HepG2 (cell line): ENCODE measurements around the gene MCM3. TPM values are rescaled to one million over a fixed set of nuclear protein-coding genes. Genes with fewer than 3 reads are reported as not detected.
A peak's percentile ranks its signal among the peaks of the same experiment; 100 is the strongest.

Experiments used
- ATAC-seq: fragments of 200-7000 bp; cut with Tn5 transposase; 3 replicates; pipeline ENCODE4 v1.9.1; 2020; ENCODE audit warnings: mild to moderate bottlenecking, moderate library complexity
- BruUV-seq: library from RNA; stranded (reverse); fragments of 400-500 nt; replicated peaks from 2 replicates; lab custom pipeline; 2021; lab: Mats Ljungman, UMichigan
- CTCF ChIA-PET: fragments of 300-600 bp; formaldehyde crosslinking; extraction: SDS; loops from one replicate; lab custom pipeline; 2021; ENCODE audit warnings: low total read pairs, inconsistent platforms, low intra/inter-chr PET ratio; lab: Yijun Ruan, JAX
- POLR2A ChIA-PET: fragments of 350-600 bp; sonication (Branson Sonifier 250); formaldehyde crosslinking; loops from one replicate; lab custom pipeline; 2020; ENCODE audit warnings: antibody characterized with exemption, inconsistent platforms; lab: Yijun Ruan, JAX
- DNase-seq: peaks from one replicate; pipeline ENCODE4 v3.0.0-alpha.2; 2015; ENCODE audit warnings: low spot score
- FAIRE-seq: peaks from 3 replicates; lab custom pipeline; 2011; peaks lifted over from hg19 to GRCh38; lab: Jason Lieb, UNC
- H2AFZ ChIP-seq: one replicate; pipeline ENCODE4 v1.6.1; 2011; ENCODE audit warnings: low read length, inconsistent platforms
- H3K27ac ChIP-seq: fragments of 300-600 bp; 3 replicates; pipeline ENCODE4 v1.8.0; 2011; ENCODE audit warnings: mixed run types, mild to moderate bottlenecking, mixed read lengths, low read length, inconsistent platforms; ENCODE audit not compliant: insufficient read depth; ENCODE audit errors: extremely low read length
- H3K27me3 ChIP-seq, 2 experiments: fragments of 200-600 bp in 1 of 2; 2 replicates in 1 of 2; 3 replicates in 1 of 2; pipeline versions ENCODE4 v1.6.0 to v1.8.0; 2011; ENCODE audit warnings: low read length in 2 of 2, mild to moderate bottlenecking in 2 of 2, moderate library complexity in 2 of 2, inconsistent platforms in 1 of 2; ENCODE audit not compliant: insufficient read depth in 2 of 2, control insufficient read depth in 1 of 2
- H3K36me3 ChIP-seq, 2 experiments: fragments of 200-600 bp in 1 of 2; replicated peaks in 1 of 2; 2 replicates in 1 of 2; 3 replicates in 1 of 2; pipeline versions ENCODE4 v1.5.1 to v1.8.0; 2011; ENCODE audit warnings: low read length in 2 of 2, inconsistent platforms in 1 of 2; ENCODE audit not compliant: insufficient read depth in 2 of 2, control insufficient read depth in 1 of 2
- H3K4me1 ChIP-seq: 2 replicates; pipeline ENCODE4 v1.5.1; 2012; ENCODE audit warnings: low read length, inconsistent platforms; ENCODE audit not compliant: insufficient read depth
- H3K4me2 ChIP-seq: 2 replicates; pipeline ENCODE4 v1.6.0; 2011; ENCODE audit warnings: low read depth, low read length, inconsistent platforms
- H3K4me3 ChIP-seq, 3 experiments: fragments of 200-600 bp in 1 of 3; sonication (generic), shearing (Covaris generic) in 1 of 3; replicated peaks in 1 of 3; 2 replicates each; pipeline ENCODE4 v1.5.1; 2011 to 2016; ENCODE audit warnings: low read length in 3 of 3, inconsistent platforms in 2 of 3, low read depth in 2 of 3, mild to moderate bottlenecking in 2 of 3, control low read depth in 1 of 3, mixed read lengths in 1 of 3; ENCODE audit not compliant: insufficient read depth in 1 of 3
- H3K79me2 ChIP-seq: one replicate; pipeline ENCODE4 v1.6.1; 2011; ENCODE audit warnings: low read length, inconsistent platforms; ENCODE audit not compliant: insufficient read depth
- H3K9ac ChIP-seq: 2 replicates; pipeline ENCODE4 v1.6.0; 2011; ENCODE audit warnings: mild to moderate bottlenecking, low read depth, low read length, inconsistent platforms; ENCODE audit not compliant: insufficient read depth
- H3K9me3 ChIP-seq: 2 replicates; pipeline ENCODE4 v1.5.1; 2012; ENCODE audit warnings: mild to moderate bottlenecking, low read length
- H4K20me1 ChIP-seq: 2 replicates; pipeline ENCODE4 v1.6.0; 2011; ENCODE audit warnings: inconsistent platforms, mild to moderate bottlenecking, low read length, moderate library complexity; ENCODE audit not compliant: insufficient read depth
- ASH2L ChIP-seq: fragments of 300-600, 200-600 bp; sonication (generic); IDR thresholded peaks from 2 replicates; pipeline ENCODE4 v1.7.0; 2017; ENCODE audit warnings: low read depth, mild to moderate bottlenecking, moderate library complexity, mixed read lengths, low read length; ENCODE audit not compliant: insufficient read length
- CENPX ChIP-seq: sonication (generic); formaldehyde crosslinking; IDR thresholded peaks from 2 replicates; pipeline ENCODE4 v1.9.0; 2021; ENCODE audit warnings: mild to moderate bottlenecking, missing genetic modification reagents, moderate library complexity
- EHMT2 ChIP-seq: fragments of 200-600 bp; sonication (generic); IDR thresholded peaks from 2 replicates; pipeline ENCODE4 v1.7.0; 2017; ENCODE audit warnings: antibody characterized with exemption, low read depth, low read length, borderline replicate concordance
- ISL2 ChIP-seq: sonication (generic); formaldehyde crosslinking; IDR thresholded peaks from 2 replicates; pipeline ENCODE4 v1.5.0; 2020; ENCODE audit warnings: missing genetic modification reagents
- KDM4B ChIP-seq: sonication (generic); formaldehyde crosslinking; IDR thresholded peaks from 2 replicates; pipeline ENCODE4 v1.4.0; 2020; ENCODE audit warnings: missing genetic modification reagents
- KLF11 ChIP-seq: IDR thresholded peaks from 2 replicates; pipeline ENCODE4 v1.6.1; 2016; ENCODE audit warnings: missing compliant biosample characterization
- MBNL3 ChIP-seq: fragments of 250-450 bp; sonication (Bioruptor Pico); conservative IDR thresholded peaks from 2 replicates; pipeline ENCODE4 v1.8.0; 2022; ENCODE audit warnings: mild to moderate bottlenecking, inconsistent platforms
- NFE2L1 ChIP-seq: sonication (generic); formaldehyde crosslinking; IDR thresholded peaks from 2 replicates; pipeline ENCODE4 v1.4.0; 2020; ENCODE audit warnings: missing genetic modification reagents, mild to moderate bottlenecking, borderline replicate concordance
- NR2F6 ChIP-seq, 2 experiments: IDR thresholded peaks; 2 replicates each; pipeline ENCODE4 v1.6.1; 2016; ENCODE audit warnings: antibody characterized with exemption in 1 of 2, mild to moderate bottlenecking in 1 of 2
- RBAK ChIP-seq: sonication (generic); formaldehyde crosslinking; IDR thresholded peaks from 2 replicates; pipeline ENCODE4 v1.5.1; 2020; ENCODE audit warnings: mild to moderate bottlenecking, missing genetic modification reagents
- SMYD3 ChIP-seq: sonication (generic); formaldehyde crosslinking; IDR thresholded peaks from 2 replicates; pipeline ENCODE4 v1.8.1; 2023; ENCODE audit warnings: mild to moderate bottlenecking, missing genetic modification reagents
- SP140L ChIP-seq: sonication (generic); formaldehyde crosslinking; IDR thresholded peaks from 2 replicates; pipeline ENCODE4 v1.4.0; 2020; ENCODE audit warnings: missing genetic modification reagents, borderline replicate concordance
- TARDBP ChIP-seq: sonication (generic); formaldehyde crosslinking; IDR thresholded peaks from 2 replicates; pipeline ENCODE4 v1.8.0; 2022; ENCODE audit warnings: mild to moderate bottlenecking, missing genetic modification reagents
- ZNF367 ChIP-seq: sonication (generic); formaldehyde crosslinking; IDR thresholded peaks from 2 replicates; pipeline ENCODE4 v1.4.0; 2020; ENCODE audit warnings: missing genetic modification reagents, borderline replicate concordance
- ZNF552 ChIP-seq: sonication (generic); formaldehyde crosslinking; IDR thresholded peaks from 2 replicates; pipeline ENCODE4 v1.9.0; 2022; ENCODE audit warnings: missing genetic modification reagents, mild to moderate bottlenecking, borderline replicate concordance
- ZNF747 ChIP-seq: sonication (generic); formaldehyde crosslinking; IDR thresholded peaks from 2 replicates; pipeline ENCODE4 v1.8.1; 2023; ENCODE audit warnings: missing genetic modification reagents, mild to moderate bottlenecking, borderline replicate concordance
- ZNF788 ChIP-seq: sonication (generic); formaldehyde crosslinking; IDR thresholded peaks from 2 replicates; pipeline ENCODE4 v1.5.0; 2020; ENCODE audit warnings: mild to moderate bottlenecking, missing genetic modification reagents, borderline replicate concordance
- WGBS: methylation state at CpG from one replicate; pipeline ENCODE4 v1.1.6; 2017; ENCODE audit warnings: low lambda C conversion rate; 5-methylcytosine and 5-hydroxymethylcytosine counted together
- in situ Hi-C: cut with HindIII; loops from 2 replicates; pipeline ENCODE4 v1.10.0; 2017; ENCODE audit warnings: low pct_unique_long_range_greater_than_20kb; ENCODE audit not compliant: extremely low pct_ligation_motif_present
- intact Hi-C: fragments of 100-400 bp; cut with micrococcal nuclease; formaldehyde crosslinking; loops from one replicate; pipeline ENCODE4 v1.10.0; 2022; ENCODE audit not compliant: unreplicated experiment
- polyA plus RNA-seq, 8 experiments: library from polyadenylated mRNA; depleted of rRNA in 3 of 8; stranded (reverse) in 7 of 8; unstranded in 1 of 8; fragments of >200 nt; fragmentation: Illumina TruSeq in 4 of 8; extraction: Trizol in 4 of 8; gene quantifications; 2 replicates each; pipeline versions ENCODE4 v1.2.1 to v1.2.3, GENCODE V29; 2011 to 2016; ENCODE audit warnings: low read depth in 4 of 8, missing spikeins in 1 of 8, mixed read lengths in 1 of 8; ENCODE audit not compliant: insufficient read depth in 1 of 8
- total RNA-seq, 5 experiments: library from RNA; depleted of rRNA; stranded (reverse); fragments of >200 nt; fragmentation: Illumina TruSeq; extraction: Trizol; gene quantifications; 2 replicates each; pipeline ENCODE4 v1.2.3, GENCODE V29; 2016; ENCODE audit warnings: low read depth in 1 of 5
- TF ChIP-seq, protein P1 (sequence below): IDR thresholded peaks from 2 replicates; pipeline ENCODE4 v1.6.1; 2016; ENCODE audit warnings: mild to moderate bottlenecking
- TF ChIP-seq, protein P2 (sequence below): sonication (generic); formaldehyde crosslinking; IDR thresholded peaks from 2 replicates; pipeline ENCODE4 v1.8.1; 2023; ENCODE audit warnings: missing genetic modification reagents, mild to moderate bottlenecking, borderline replicate concordance
- TF ChIP-seq, protein P3 (sequence below): sonication (generic); formaldehyde crosslinking; IDR thresholded peaks from 2 replicates; pipeline ENCODE4 v1.8.0; 2022; ENCODE audit warnings: missing genetic modification reagents, mild to moderate bottlenecking, inconsistent platforms, borderline replicate concordance

Gene MCM3
- total and polyA plus RNA-seq, 2 of the 13 experiments (the other 11 are each of a cell fraction or from before 2014, with no cell fraction given), result 164 to 288 TPM

DNA sequence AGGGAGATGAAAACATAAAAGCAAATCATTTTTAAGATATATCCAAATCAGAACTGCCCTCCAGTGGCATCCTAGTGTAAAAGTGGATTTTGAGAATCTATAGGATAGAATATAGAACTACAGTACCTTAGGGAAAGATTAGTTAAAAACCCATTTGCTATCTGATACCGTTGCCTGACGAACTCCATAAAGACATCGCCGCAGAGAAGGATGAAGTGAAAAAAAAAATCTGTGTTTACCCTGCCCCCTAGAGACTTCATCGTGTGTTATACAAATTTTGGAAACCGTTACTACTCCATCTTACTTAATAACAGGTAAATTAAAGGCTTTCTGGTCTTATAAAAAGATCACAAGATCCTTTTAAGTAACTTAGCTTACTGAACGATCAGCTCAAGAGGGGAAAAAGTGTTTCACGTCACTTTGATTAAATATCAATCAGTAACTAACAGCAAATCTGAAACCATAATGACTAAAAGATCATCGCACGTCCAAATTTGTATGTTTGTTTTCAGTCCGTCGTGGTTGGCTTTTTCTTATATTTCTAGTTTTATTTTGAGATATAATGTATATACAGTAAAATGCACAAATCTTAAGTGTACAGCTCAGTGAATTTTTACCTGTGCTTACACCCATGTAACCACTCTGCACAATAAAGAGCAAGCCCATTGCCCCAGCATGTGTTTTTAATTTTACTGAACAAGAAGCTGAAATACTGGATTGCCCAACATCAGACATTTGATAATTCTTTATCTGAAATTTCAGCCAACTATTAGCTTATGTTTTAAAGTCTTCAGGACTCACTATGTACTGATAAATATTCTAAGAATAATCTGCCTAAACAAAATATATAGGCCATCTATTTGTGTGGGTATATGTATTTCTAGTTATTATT, 881 bp upstream of the MCM3 start:
- peaks cover 43% of the 10 kb centered on the region for H3K79me2 ChIP-seq
- peaks cover 59% of the 10 kb centered on the region for H3K4me1 ChIP-seq
- CTCF ChIA-PET, result interaction anchor here (1.4 to 3.1 kb wide), 3 partner anchors 114 to 378 kb away, joined by 5 to 74 read pairs (median 11); no protein-coding TSS in a partner anchor
- H3K4me2 ChIP-seq, result peak overlapping the region; percentile 67
- FAIRE-seq, result no peak
- no peaks in the 10 kb centered on the region for H3K9me3 ChIP-seq
- H3K9ac ChIP-seq, result peak overlapping the region; percentile 66
- DNase-seq, result peak; percentile 30
- TSS peak; percentile 86 for BruUV-seq
- intact Hi-C loops, result loop anchor here (1.0 to 10.0 kb wide), 5 partner anchors 41 to 709 kb away; partner anchors contain the start of genes GSTA4 and PAQR8
- H3K27me3 ChIP-seq, result no peaks in the 10 kb centered on the region; a peak in 1 of 5 replicates
- H3K36me3 ChIP-seq, result peaks cover 10 to 25% of the 10 kb centered on the region in 2 experiments
- H3K4me3 ChIP-seq, result peak overlapping the region; percentile 64 to 75 (median 70)
- in situ Hi-C loops, result loop anchor here (5.0 to 10.0 kb wide), 3 partner anchors 82 to 379 kb away; no protein-coding TSS in a partner anchor
- H4K20me1 ChIP-seq, result no peaks in the 10 kb centered on the region; the same call in 1 of the 2 replicates
- H2AFZ ChIP-seq, result peak overlapping the region; percentile 88
- peak overlapping the region; percentile 58 for H3K27ac ChIP-seq
- peak; percentile 2 for ATAC-seq
- WGBS, result 14% methylated on average over 12 of the region's 12 CpGs
- POLR2A ChIA-PET, result interaction anchor here (0.7 to 2.8 kb wide), 22 partner anchors 8 to 135 kb away, joined by 3 to 19 read pairs (median 4); partner anchors contain the start of genes EFHC1 and PAQR8
- peak; percentile 60; the same call in 1 of the 2 replicates for TF ChIP-seq SMYD3
- TF ChIP-seq SP140L (CRISPR knock-in tag), result peak; percentile 22; the same call in 1 of the 2 replicates
- no peak for TF ChIP-seq ZNF788 (CRISPR knock-in tag)
- 0 out of 2 replicates have a peak, but pooled peaks have one; percentile 1 for TF ChIP-seq KLF11
- no peak for TF ChIP-seq MBNL3 (CRISPR knock-in tag)
- no peak for TF ChIP-seq ASH2L
- 0 out of 2 replicates have a peak, but pooled peaks have one; percentile 32 for TF ChIP-seq TARDBP (CRISPR knock-in tag)
- TF ChIP-seq ZNF747 (CRISPR knock-in tag), result no peak
- TF ChIP-seq, protein P1, sequence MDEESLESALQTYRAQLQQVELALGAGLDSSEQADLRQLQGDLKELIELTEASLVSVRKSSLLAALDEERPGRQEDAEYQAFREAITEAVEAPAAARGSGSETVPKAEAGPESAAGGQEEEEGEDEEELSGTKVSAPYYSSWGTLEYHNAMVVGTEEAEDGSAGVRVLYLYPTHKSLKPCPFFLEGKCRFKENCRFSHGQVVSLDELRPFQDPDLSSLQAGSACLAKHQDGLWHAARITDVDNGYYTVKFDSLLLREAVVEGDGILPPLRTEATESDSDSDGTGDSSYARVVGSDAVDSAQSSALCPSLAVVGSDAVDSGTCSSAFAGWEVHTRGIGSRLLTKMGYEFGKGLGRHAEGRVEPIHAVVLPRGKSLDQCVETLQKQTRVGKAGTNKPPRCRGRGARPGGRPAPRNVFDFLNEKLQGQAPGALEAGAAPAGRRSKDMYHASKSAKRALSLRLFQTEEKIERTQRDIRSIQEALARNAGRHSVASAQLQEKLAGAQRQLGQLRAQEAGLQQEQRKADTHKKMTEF, result no peak
- TF ChIP-seq, protein P2, sequence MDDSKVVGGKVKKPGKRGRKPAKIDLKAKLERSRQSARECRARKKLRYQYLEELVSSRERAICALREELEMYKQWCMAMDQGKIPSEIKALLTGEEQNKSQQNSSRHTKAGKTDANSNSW (CRISPR knock-in tag), result no peak
- TF ChIP-seq CENPX (CRISPR knock-in tag), result no peak
- TF ChIP-seq ISL2 (CRISPR knock-in tag), result no peak
- peak; percentile 3; the same call in 1 of the 2 replicates for TF ChIP-seq NR2F6 (IDR thresholded peaks at IDR 0.05)
- TF ChIP-seq NR2F6 (CRISPR knock-in tag; IDR thresholded peaks at IDR 0.05), result no peak
- TF ChIP-seq, protein P3, sequence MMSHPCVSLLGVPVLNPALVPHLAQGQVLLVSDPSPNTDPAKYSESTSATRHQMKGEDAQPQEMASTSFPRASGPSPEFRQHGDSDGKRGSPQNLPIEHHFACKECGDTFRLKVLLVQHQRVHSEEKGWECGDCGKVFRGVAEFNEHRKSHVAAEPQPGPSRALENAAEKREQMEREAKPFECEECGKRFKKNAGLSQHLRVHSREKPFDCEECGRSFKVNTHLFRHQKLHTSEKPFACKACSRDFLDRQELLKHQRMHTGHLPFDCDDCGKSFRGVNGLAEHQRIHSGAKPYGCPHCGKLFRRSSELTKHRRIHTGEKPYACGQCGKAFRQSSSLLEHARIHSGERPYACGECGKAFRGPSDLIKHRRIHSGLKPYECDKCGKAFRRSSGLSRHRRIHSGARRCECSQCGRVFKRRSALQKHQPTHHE (CRISPR knock-in tag), result peak; percentile 18; the same call in 1 of the 2 replicates
- no peak for TF ChIP-seq RBAK (CRISPR knock-in tag)
- no peak for TF ChIP-seq ZNF552 (CRISPR knock-in tag)
- TF ChIP-seq NFE2L1 (CRISPR knock-in tag), result no peak
- 0 out of 2 replicates have a peak, but pooled peaks have one; percentile 10 for TF ChIP-seq EHMT2
- 0 out of 2 replicates have a peak, but pooled peaks have one; percentile 1 for TF ChIP-seq KDM4B (CRISPR knock-in tag)
- no peak for TF ChIP-seq ZNF367 (CRISPR knock-in tag)
